H1 (cell line): Measurements from ENCODE around the gene TSPAN9. TPM values are rescaled to one million over a fixed set of nuclear protein-coding genes. Genes with fewer than 3 reads are reported as not detected.

Source experiments
- CTCF ChIA-PET: fragments of 300-600 bp; sonication (Branson Sonifier 250); formaldehyde crosslinking; loops from one replicate; lab custom pipeline; 2021; ENCODE audit not compliant: partially characterized antibody; lab: Charles Lee
- POLR2A ChIA-PET: fragments of 300-600 bp; sonication (Branson Sonifier 250); formaldehyde crosslinking; loops from one replicate; lab custom pipeline; 2021; ENCODE audit warnings: inconsistent platforms; ENCODE audit not compliant: partially characterized antibody; lab: Charles Lee
- DNase-seq, 2 experiments: peaks; one replicate each; pipeline versions ENCODE4 v3.0.0 to v3.0.0-alpha.2; 2010 to 2022; ENCODE audit warnings: low spot score in 2 of 2, low read depth in 1 of 2, mixed read lengths in 1 of 2
- FAIRE-seq: peaks from 2 replicates; lab custom pipeline; 2011; peaks lifted over from hg19 to GRCh38; lab: Jason Lieb, UNC
- H2AFZ ChIP-seq: 2 replicates; pipeline ENCODE4 v1.8.1; 2012; ENCODE audit warnings: low read length, inconsistent platforms
- H2AK5ac ChIP-seq: 2 replicates; pipeline ENCODE4 v1.6.1; 2013; ENCODE audit warnings: low read depth, low read length
- H2BK120ac ChIP-seq: replicated peaks from 2 replicates; pipeline ENCODE3; 2013; ENCODE audit warnings: low read depth, low read length, inconsistent platforms
- H2BK12ac ChIP-seq: 2 replicates; pipeline ENCODE4 v1.6.1; 2013; ENCODE audit warnings: low read depth, low read length
- H2BK15ac ChIP-seq: 2 replicates; pipeline ENCODE4 v1.6.1; 2013; ENCODE audit warnings: low read length
- H2BK20ac ChIP-seq: 2 replicates; pipeline ENCODE4 v1.6.1; 2013; ENCODE audit warnings: low read length
- H2BK5ac ChIP-seq: 2 replicates; pipeline ENCODE4 v1.6.1; 2013; ENCODE audit warnings: low read depth, low read length
- H3K14ac ChIP-seq: 2 replicates; pipeline ENCODE4 v1.6.1; 2013; ENCODE audit warnings: inconsistent platforms; ENCODE audit not compliant: insufficient read length
- H3K18ac ChIP-seq: 2 replicates; pipeline ENCODE4 v1.6.1; 2013; ENCODE audit warnings: low read length; ENCODE audit errors: extremely low read depth
- H3K23ac ChIP-seq: 2 replicates; pipeline ENCODE4 v1.6.1; 2013; ENCODE audit warnings: inconsistent platforms; ENCODE audit not compliant: insufficient read length
- H3K23me2 ChIP-seq: 2 replicates; pipeline ENCODE4 v1.6.1; 2013; ENCODE audit warnings: low read depth, low read length
- H3K27ac ChIP-seq: 2 replicates; pipeline ENCODE4 v1.6.1; 2011; ENCODE audit warnings: low read depth, low read length, inconsistent platforms
- H3K27me3 ChIP-seq, 4 experiments: replicated peaks in 1 of 4; 1 replicate in 1 of 4; 2 replicates in 3 of 4; pipeline versions ENCODE4 v1.6.1 to v1.8.1; 2011 to 2013; ENCODE audit warnings: low read length in 3 of 4, mild to moderate bottlenecking in 3 of 4, inconsistent platforms in 2 of 4, mixed read lengths in 2 of 4, moderate library complexity in 1 of 4; ENCODE audit not compliant: control insufficient read depth in 3 of 4, insufficient read depth in 3 of 4; ENCODE audit errors: extremely low read depth in 1 of 4
- H3K36me3 ChIP-seq, 4 experiments: 2 replicates each; pipeline versions ENCODE4 v1.6.1 to v1.8.1; 2011 to 2013; ENCODE audit warnings: mild to moderate bottlenecking in 4 of 4, low read length in 3 of 4, moderate library complexity in 2 of 4, control low read depth in 1 of 4, inconsistent platforms in 1 of 4; ENCODE audit not compliant: insufficient read depth in 4 of 4, control insufficient read depth in 2 of 4
- H3K4ac ChIP-seq: replicated peaks from 2 replicates; pipeline ENCODE3; 2013; ENCODE audit warnings: low read length, low read depth, mixed read lengths, inconsistent platforms; ENCODE audit not compliant: insufficient read length
- H3K4me1 ChIP-seq, 4 experiments: replicated peaks in 1 of 4; 1 replicate in 1 of 4; 2 replicates in 3 of 4; pipeline versions ENCODE4 v1.6.1 to v1.8.1; 2011 to 2013; ENCODE audit warnings: low read length in 3 of 4, inconsistent platforms in 2 of 4, mixed read lengths in 1 of 4; ENCODE audit not compliant: insufficient read depth in 4 of 4, control insufficient read depth in 3 of 4
- H3K4me2 ChIP-seq, 2 experiments: 2 replicates each; pipeline versions ENCODE4 v1.6.1 to v1.8.1; 2011 to 2013; ENCODE audit warnings: low read depth in 2 of 2, low read length in 2 of 2, control low read depth in 1 of 2, inconsistent platforms in 1 of 2, mild to moderate bottlenecking in 1 of 2; ENCODE audit not compliant: insufficient read depth in 1 of 2
- H3K4me3 ChIP-seq, 4 experiments: fragments of 200-600, 300-600 bp in 1 of 4; sonication (generic), shearing (Covaris generic), sonication (Bioruptor Twin) in 1 of 4; 2 replicates each; pipeline versions ENCODE4 v1.5.1 to v1.8.1; 2011 to 2016; ENCODE audit warnings: low read length in 4 of 4, low read depth in 3 of 4, control low read depth in 2 of 4, inconsistent platforms in 2 of 4, mild to moderate bottlenecking in 2 of 4, mixed read lengths in 1 of 4, moderate library complexity in 1 of 4; ENCODE audit not compliant: insufficient read depth in 2 of 4; ENCODE audit errors: extremely low read depth in 1 of 4
- H3K56ac ChIP-seq: replicated peaks from 2 replicates; pipeline ENCODE3; 2013; ENCODE audit warnings: low read depth, mild to moderate bottlenecking, mixed read lengths, low read length, inconsistent platforms; ENCODE audit not compliant: insufficient read length
- H3K79me1 ChIP-seq: 2 replicates; pipeline ENCODE4 v1.6.1; 2013; ENCODE audit warnings: low read depth, low read length, control low read depth
- H3K79me2 ChIP-seq, 2 experiments: 2 replicates each; pipeline versions ENCODE4 v1.6.1 to v1.8.1; 2012 to 2013; ENCODE audit warnings: low read length in 2 of 2, mild to moderate bottlenecking in 2 of 2, inconsistent platforms in 1 of 2; ENCODE audit not compliant: insufficient read depth in 2 of 2, control insufficient read depth in 1 of 2
- H3K9ac ChIP-seq, 4 experiments: replicated peaks in 1 of 4; 1 replicate in 1 of 4; 2 replicates in 3 of 4; pipeline versions ENCODE4 v1.6.1 to v1.8.1; 2011 to 2013; ENCODE audit warnings: low read depth in 3 of 4, low read length in 3 of 4, control low read depth in 2 of 4, mild to moderate bottlenecking in 2 of 4, moderate library complexity in 2 of 4, inconsistent platforms in 1 of 4; ENCODE audit errors: extremely low read depth in 1 of 4
- H3K9me3 ChIP-seq, 2 experiments: 2 replicates each; pipeline versions ENCODE4 v1.6.1 to v1.8.1; 2012 to 2013; ENCODE audit warnings: mild to moderate bottlenecking in 2 of 2, moderate library complexity in 2 of 2, control low read depth in 1 of 2, inconsistent platforms in 1 of 2, low read depth in 1 of 2, low read length in 1 of 2, mixed read lengths in 1 of 2; ENCODE audit not compliant: insufficient read depth in 2 of 2
- H4K20me1 ChIP-seq, 2 experiments: replicated peaks in 1 of 2; 2 replicates each; pipeline versions ENCODE3 to v1.8.1; 2011 to 2013; ENCODE audit warnings: inconsistent platforms in 2 of 2, low read length in 2 of 2, mild to moderate bottlenecking in 1 of 2; ENCODE audit not compliant: insufficient read depth in 2 of 2, control insufficient read depth in 1 of 2
- H4K5ac ChIP-seq: 2 replicates; pipeline ENCODE4 v1.6.1; 2013; ENCODE audit warnings: low read length, low read depth, mixed read lengths, inconsistent platforms; ENCODE audit not compliant: insufficient read length
- H4K8ac ChIP-seq: 2 replicates; pipeline ENCODE4 v1.8.0; 2013; ENCODE audit warnings: mild to moderate bottlenecking, moderate library complexity, low read length, inconsistent platforms; ENCODE audit not compliant: insufficient read depth; ENCODE audit errors: extremely low read depth
- H4K91ac ChIP-seq: replicated peaks from 2 replicates; pipeline ENCODE3; 2013; ENCODE audit warnings: low read length, mixed read lengths, inconsistent platforms; ENCODE audit not compliant: insufficient read length
- BACH1 ChIP-seq: IDR thresholded peaks from 2 replicates; pipeline ENCODE4 v1.6.1; 2012; ENCODE audit warnings: low read length, improper control_type of control experiment
- BCL11A ChIP-seq, 2 experiments: IDR thresholded peaks; one replicate each; pipeline ENCODE4 v1.6.1; 2011; ENCODE audit warnings: low read depth in 2 of 2, low read length in 2 of 2, mild to moderate bottlenecking in 2 of 2
- CBX8 ChIP-seq: fragments of 300-800, 300-1000 bp; sonication (generic); IDR thresholded peaks from 2 replicates; pipeline ENCODE4 v1.7.1; 2016; ENCODE audit warnings: low read depth, low read length, borderline replicate concordance
- EGR1 ChIP-seq: IDR thresholded peaks from 2 replicates; pipeline ENCODE4 v1.6.1; 2011; ENCODE audit warnings: low read depth, low read length, borderline replicate concordance
- GTF2F1 ChIP-seq: IDR thresholded peaks from 2 replicates; pipeline ENCODE4 v1.6.1; 2012; ENCODE audit warnings: low read depth, low read length, improper control_type of control experiment, borderline replicate concordance
- MAX ChIP-seq: IDR thresholded peaks from 2 replicates; pipeline ENCODE4 v1.6.1; 2012; ENCODE audit warnings: inconsistent platforms
- RAD21 ChIP-seq, 2 experiments: IDR thresholded peaks in 1 of 2; conservative IDR thresholded peaks in 1 of 2; 2 replicates each; pipeline ENCODE4 v1.6.1; 2011; ENCODE audit warnings: low read depth in 2 of 2, low read length in 2 of 2, improper control_type of control experiment in 1 of 2, inconsistent platforms in 1 of 2, mild to moderate bottlenecking in 1 of 2, moderate library complexity in 1 of 2
- RXRA ChIP-seq: IDR thresholded peaks from 2 replicates; pipeline ENCODE4 v1.6.1; 2011; ENCODE audit warnings: low read depth, mild to moderate bottlenecking, low read length, moderate library complexity; ENCODE audit not compliant: insufficient read depth
- SIN3A ChIP-seq, 2 experiments: IDR thresholded peaks in 1 of 2; conservative IDR thresholded peaks in 1 of 2; 2 replicates each; pipeline ENCODE4 v1.6.1; 2011 to 2012; ENCODE audit warnings: low read length in 2 of 2, improper control_type of control experiment in 1 of 2, low read depth in 1 of 2, mild to moderate bottlenecking in 1 of 2
- SIX5 ChIP-seq: IDR thresholded peaks from 2 replicates; pipeline ENCODE4 v1.6.1; 2011; ENCODE audit warnings: mild to moderate bottlenecking, low read depth, low read length
- TEAD4 ChIP-seq: IDR thresholded peaks from 2 replicates; pipeline ENCODE4 v1.6.1; 2012; ENCODE audit warnings: low read depth, low read length, inconsistent platforms, mixed read lengths
- WGBS, 2 experiments: shearing (Covaris generic) in 1 of 2; methylation state at CpG; one replicate each; pipeline versions ENCODE4 v1.1.6 to v1.1.7; 2013 to 2015; ENCODE audit warnings: low lambda C conversion rate in 2 of 2, mixed read lengths in 2 of 2, inconsistent platforms in 1 of 2, low coverage in 1 of 2, missing lambda C conversion rate in 1 of 2; ENCODE audit not compliant: insufficient replicate concordance in 2 of 2, insufficient coverage in 1 of 2, insufficient read length in 1 of 2; ENCODE audit errors: extremely low coverage in 1 of 2, missing lambda C conversion rate in 1 of 2; 5-methylcytosine and 5-hydroxymethylcytosine counted together
- polyA plus RNA-seq, 7 experiments: library from polyadenylated mRNA; depleted of rRNA in 3 of 7; stranded (reverse) in 5 of 7; unstranded in 2 of 7; fragments of >200 nt in 5 of 7; fragments of 200-250 nt in 2 of 7; gene quantifications; 1 replicate in 5 of 7; 2 replicates in 1 of 7; 4 replicates in 1 of 7; pipeline versions ENCODE4 v1.2.1 to v1.2.3, GENCODE V29; 2011 to 2013; ENCODE audit warnings: missing spikeins in 2 of 7, mixed read lengths in 2 of 7
- total RNA-seq: library from RNA; stranded (reverse); fragmentation: NEBNext Ultra II Directional; extraction: Animal tissue kit (Norgen Biotek cat#: 25700); gene quantifications from 2 replicates; pipeline ENCODE4 v1.2.1, GENCODE V29; 2021

The TSPAN9 gene
- total and polyA plus RNA-seq, 2 of the 8 experiments (the other 6 are each of a cell fraction or from before 2014, with no cell fraction given), result 11.5 to 29.1 TPM

- POLR2A ChIA-PET, result interaction anchor here (1.0 kb wide), 1 partner anchor 122 kb away, joined by 4 read pairs; no protein-coding TSS in a partner anchor
- peaks cover 4% of the 10 kb centered on the region; the same call in 1 of the 2 replicates for H3K79me1 ChIP-seq
- no peaks in the 10 kb centered on the region for H3K4me1 ChIP-seq
- TF ChIP-seq SIN3A (conservative IDR thresholded peaks at IDR 0.05 in 1 of 2, IDR thresholded peaks at IDR 0.05 in 1 of 2; ENCODE audit: low read depth in 1 of 2, low read length in 2 of 2), result no peak
- no peak for TF ChIP-seq RXRA
- TF ChIP-seq TEAD4, result no peak
- no peak for TF ChIP-seq BACH1
- TF ChIP-seq BCL11A (IDR thresholded peaks at IDR 0.05; ENCODE audit: low read depth in 2 of 2, low read length in 2 of 2), result no peak
- TF ChIP-seq SIX5, result no peak
- TF ChIP-seq RAD21 (IDR thresholded peaks at IDR 0.05 in 1 of 2, conservative IDR thresholded peaks at IDR 0.05 in 1 of 2; ENCODE audit: low read depth in 2 of 2, low read length in 2 of 2), result no peak
- no peak for TF ChIP-seq GTF2F1
- no peak for TF ChIP-seq MAX
- TF ChIP-seq CBX8, result no peak
- TF ChIP-seq EGR1, result no peak
Measured at GRCh38 chr12:3091382-3092241, 14.4 kb downstream of the TSPAN9 start.

More at GRCh38 chr12:3091382-3092241, 14.4 kb downstream of the TSPAN9 start:
- Histone ChIP-seq H3K4me2 (no peak overlapping the region), H4K91ac (no peak overlapping the region), H3K79me2 (no peaks in the 10 kb centered on the region), H3K18ac (no peak overlapping the region), H4K20me1 (no peaks in the 10 kb centered on the region), H2AFZ (no peak overlapping the region), H4K5ac (no peak overlapping the region), H2BK12ac (no peak overlapping the region), H3K36me3 (no peaks in the 10 kb centered on the region), H2BK120ac (no peak overlapping the region), H4K8ac (no peak overlapping the region), H3K4ac (no peak overlapping the region), H2BK20ac (no peak overlapping the region), H2AK5ac (no peak overlapping the region), H2BK15ac (no peak overlapping the region), H3K4me3 (no peak overlapping the region), H3K9me3 (peaks cover 5 to 7% of the 10 kb centered on the region in 2 experiments; a peak in 3 of 4 replicates), H3K56ac (no peak overlapping the region), H3K9ac (no peak overlapping the region), H2BK5ac (no peak overlapping the region), H3K27me3 (no peaks in the 10 kb centered on the region), H3K27ac (no peak overlapping the region), H3K23me2 (no peaks in the 10 kb centered on the region), H3K23ac (peak overlapping the region; percentile 39), H3K14ac (no peak overlapping the region)
- WGBS, 2 experiments, result 78% methylated on average over 8 of the region's 8 CpGs; no CpG with 5 or more reads in 1 of the 2 experiments
- no peak for DNase-seq
- CTCF ChIA-PET, result interaction anchor here (0.6 to 3.2 kb wide), 11 partner anchors 8 to 209 kb away, joined by 3 to 15 read pairs (median 4); no protein-coding TSS in a partner anchor
- no peak for FAIRE-seq
